ENCODE results near the gene YIPF5.

Gene YIPF5

GRCh38 chr5:144131261-144131660 is 39.2 kb downstream of the YIPF5 start:
- TF ChIP-seq CSRNP3 (CRISPR knock-in tag; IDR thresholded peaks at IDR 0.05) = no peak
- TF ChIP-seq OSR1 (CRISPR knock-in tag; IDR thresholded peaks at IDR 0.05) = no peak
- TF ChIP-seq TSHZ2 (CRISPR knock-in tag; IDR thresholded peaks at IDR 0.05) = no peak
- TF ChIP-seq PPARA (CRISPR knock-in tag; IDR thresholded peaks at IDR 0.05; ENCODE audit: borderline replicate concordance) = no peak
- no peak for TF ChIP-seq ARNTL (CRISPR knock-in tag; IDR thresholded peaks at IDR 0.05; ENCODE audit: borderline replicate concordance, low read depth)
- TF ChIP-seq TOX (CRISPR knock-in tag; IDR thresholded peaks at IDR 0.05; ENCODE audit: borderline replicate concordance) = no peak
- TF ChIP-seq ISL1 (CRISPR knock-in tag; IDR thresholded peaks at IDR 0.05) = no peak
- ATAC-seq = no peak

GRCh38 chr5:144130306-144130705 is 40.2 kb downstream of the YIPF5 start:
- ATAC-seq = no peak
- TF ChIP-seq TSHZ2 (CRISPR knock-in tag; IDR thresholded peaks at IDR 0.05) (no peak), ZNF70 (CRISPR knock-in tag; IDR thresholded peaks at IDR 0.05) (no peak), PATZ1 (CRISPR knock-in tag; IDR thresholded peaks at IDR 0.05; ENCODE audit: borderline replicate concordance) (no peak), TOX (CRISPR knock-in tag; IDR thresholded peaks at IDR 0.05; ENCODE audit: borderline replicate concordance) (no peak), BACH2 (CRISPR knock-in tag; IDR thresholded peaks at IDR 0.05; ENCODE audit: borderline replicate concordance) (no peak), CSDC2 (CRISPR knock-in tag; IDR thresholded peaks at IDR 0.05) (no peak), POU6F1 (CRISPR knock-in tag; IDR thresholded peaks at IDR 0.05; ENCODE audit: borderline replicate concordance, low read depth) (no peak), OSR1 (CRISPR knock-in tag; IDR thresholded peaks at IDR 0.05) (no peak), CSRNP3 (CRISPR knock-in tag; IDR thresholded peaks at IDR 0.05) (no peak), RARB (CRISPR knock-in tag; IDR thresholded peaks at IDR 0.05) (no peak), SNAI2 (CRISPR knock-in tag; IDR thresholded peaks at IDR 0.05) (no peak), PPARA (CRISPR knock-in tag; IDR thresholded peaks at IDR 0.05; ENCODE audit: borderline replicate concordance) (no peak), ARNTL (CRISPR knock-in tag; IDR thresholded peaks at IDR 0.05; ENCODE audit: borderline replicate concordance, low read depth) (no peak), ZFP3 (CRISPR knock-in tag; IDR thresholded peaks at IDR 0.05) (no peak), ZC3H10 (CRISPR knock-in tag; IDR thresholded peaks at IDR 0.05) (no peak), TCF4 (CRISPR knock-in tag; IDR thresholded peaks at IDR 0.05; ENCODE audit: borderline replicate concordance) (no peak)
